ENCODE results near the gene CDC73.

DNA sequence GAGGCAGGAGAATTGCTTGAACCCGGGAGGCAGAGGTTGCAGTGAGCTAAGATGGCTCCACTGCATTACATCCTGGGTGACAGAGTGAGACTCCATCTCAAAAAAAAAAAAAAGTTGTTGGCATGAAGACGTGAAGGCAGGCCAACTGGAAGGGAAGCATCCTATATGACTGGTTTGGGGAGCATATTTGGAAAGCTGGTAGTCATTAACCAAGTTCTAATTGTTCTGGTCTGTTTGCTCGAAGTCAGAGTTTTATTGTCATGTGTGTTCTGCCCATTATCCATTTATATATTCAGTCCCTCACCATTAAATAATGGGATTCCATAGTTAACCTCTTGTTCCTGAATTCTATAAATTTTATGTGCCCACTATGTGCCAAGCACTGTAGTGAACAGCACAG, 13.4 kb upstream of the CDC73 start:
- TF ChIP-seq, protein P1, sequence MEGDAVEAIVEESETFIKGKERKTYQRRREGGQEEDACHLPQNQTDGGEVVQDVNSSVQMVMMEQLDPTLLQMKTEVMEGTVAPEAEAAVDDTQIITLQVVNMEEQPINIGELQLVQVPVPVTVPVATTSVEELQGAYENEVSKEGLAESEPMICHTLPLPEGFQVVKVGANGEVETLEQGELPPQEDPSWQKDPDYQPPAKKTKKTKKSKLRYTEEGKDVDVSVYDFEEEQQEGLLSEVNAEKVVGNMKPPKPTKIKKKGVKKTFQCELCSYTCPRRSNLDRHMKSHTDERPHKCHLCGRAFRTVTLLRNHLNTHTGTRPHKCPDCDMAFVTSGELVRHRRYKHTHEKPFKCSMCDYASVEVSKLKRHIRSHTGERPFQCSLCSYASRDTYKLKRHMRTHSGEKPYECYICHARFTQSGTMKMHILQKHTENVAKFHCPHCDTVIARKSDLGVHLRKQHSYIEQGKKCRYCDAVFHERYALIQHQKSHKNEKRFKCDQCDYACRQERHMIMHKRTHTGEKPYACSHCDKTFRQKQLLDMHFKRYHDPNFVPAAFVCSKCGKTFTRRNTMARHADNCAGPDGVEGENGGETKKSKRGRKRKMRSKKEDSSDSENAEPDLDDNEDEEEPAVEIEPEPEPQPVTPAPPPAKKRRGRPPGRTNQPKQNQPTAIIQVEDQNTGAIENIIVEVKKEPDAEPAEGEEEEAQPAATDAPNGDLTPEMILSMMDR (IDR thresholded peaks at IDR 0.05), result no peak
- no peak for TF ChIP-seq POLR2A (IDR thresholded peaks at IDR 0.05)
